ENCODE measurements around the gene CCDC112. TPM values are rescaled to one million over a fixed set of nuclear protein-coding genes. Genes with fewer than 3 reads are reported as not detected.
A peak's percentile ranks its signal among the peaks of the same experiment; 100 is the strongest.

The CCDC112 gene
- total and polyA plus RNA-seq, 2 of the 13 experiments (the other 11 are each of a cell fraction or from before 2014, with no cell fraction given), result 1.1 to 2.8 TPM

DNA sequence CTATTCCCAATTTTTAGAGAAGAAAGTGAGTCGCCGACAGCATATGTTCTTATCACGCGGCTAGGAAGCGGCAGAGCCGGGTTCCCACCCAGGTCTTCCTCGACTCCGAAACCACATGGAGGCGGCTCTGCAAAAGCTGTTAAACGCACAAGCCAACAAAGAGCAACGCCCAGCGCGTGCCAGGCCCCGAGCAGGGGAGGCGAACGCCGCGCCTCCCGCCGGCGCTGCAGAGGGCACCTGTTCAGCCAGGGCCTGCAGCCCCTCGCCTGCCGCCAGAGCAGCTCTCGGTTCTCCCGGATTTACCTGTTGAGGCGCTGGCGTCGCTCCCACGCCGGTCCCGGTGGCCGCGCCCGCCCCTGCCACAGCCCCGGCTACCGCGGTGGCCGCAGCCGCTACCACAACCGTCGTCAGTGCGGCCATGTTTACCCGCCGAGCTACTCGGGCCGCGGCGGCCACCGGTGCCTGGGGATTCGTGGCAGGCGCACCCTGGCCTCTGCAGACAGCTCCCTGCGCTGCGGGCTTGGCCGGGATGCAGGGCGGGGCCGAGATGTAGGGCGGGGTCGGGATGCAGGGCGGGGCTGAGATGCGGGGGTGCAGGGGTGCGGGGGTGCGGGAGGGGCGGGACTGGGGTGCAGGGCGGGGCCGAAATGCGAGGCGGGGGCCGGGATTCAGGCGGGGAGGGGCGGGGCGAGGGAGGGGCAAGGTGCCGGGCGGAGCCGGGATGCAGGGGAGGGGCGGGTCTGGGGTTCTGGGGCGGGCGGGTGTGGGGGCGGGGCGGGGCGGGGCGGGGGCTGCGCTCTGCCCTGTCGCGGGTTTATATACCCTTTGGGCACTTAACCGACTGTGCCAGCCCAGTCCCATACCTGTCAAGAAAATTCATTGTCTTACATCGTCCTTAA is at the start of gene CCDC112 (continued):
- TF ChIP-seq ZNF34 (CRISPR knock-in tag; IDR thresholded peaks at IDR 0.05; ENCODE audit: borderline replicate concordance) (no peak), ZEB1 (IDR thresholded peaks at IDR 0.05; ENCODE audit: insufficient replicate concordance, low read depth) (no peak), ZBTB46 (CRISPR knock-in tag; IDR thresholded peaks at IDR 0.05; ENCODE audit: borderline replicate concordance) (no peak), ZZZ3 (CRISPR knock-in tag; IDR thresholded peaks at IDR 0.05; ENCODE audit: borderline replicate concordance) (no peak), NFRKB (IDR thresholded peaks at IDR 0.05) (no peak), ZNF296 (CRISPR knock-in tag; conservative IDR thresholded peaks at IDR 0.05) (no peak), ZNF468 (CRISPR knock-in tag; IDR thresholded peaks at IDR 0.05) (no peak), ZMAT3 (CRISPR knock-in tag; conservative IDR thresholded peaks at IDR 0.05) (no peak), ZUFSP (CRISPR knock-in tag; IDR thresholded peaks at IDR 0.05; ENCODE audit: borderline replicate concordance) (no peak), KLF15 (CRISPR knock-in tag; IDR thresholded peaks at IDR 0.05; ENCODE audit: borderline replicate concordance) (no peak), SIN3A (IDR thresholded peaks at IDR 0.05; ENCODE audit: borderline replicate concordance, low read depth, low read length) (no peak), NR0B2 (CRISPR knock-in tag; IDR thresholded peaks at IDR 0.05) (no peak), NFE2 (CRISPR knock-in tag; IDR thresholded peaks at IDR 0.05) (no peak), HNF4A (CRISPR knock-in tag; IDR thresholded peaks at IDR 0.05) (no peak), SP140L (CRISPR knock-in tag; IDR thresholded peaks at IDR 0.05; ENCODE audit: borderline replicate concordance) (no peak), KDM4B (CRISPR knock-in tag; IDR thresholded peaks at IDR 0.05) (no peak), PRPF4 (IDR thresholded peaks at IDR 0.05; ENCODE audit: low read depth, low read length, poor library complexity, severe bottlenecking) (no peak), POLR2A (IDR thresholded peaks at IDR 0.05; ENCODE audit: insufficient read depth in 1 of 2, low read depth in 2 of 2, low read length in 2 of 2) (peak; percentile 56; a peak in 3 of 4 replicates), HOXA5 (CRISPR knock-in tag; IDR thresholded peaks at IDR 0.05) (peak; percentile 53; the same call in 1 of the 2 replicates), ZNF121 (CRISPR knock-in tag; IDR thresholded peaks at IDR 0.05) (no peak), ZFP91 (CRISPR knock-in tag; IDR thresholded peaks at IDR 0.05; ENCODE audit: borderline replicate concordance) (peak; percentile 85), ETV6 (CRISPR knock-in tag; conservative IDR thresholded peaks at IDR 0.05) (no peak), SPEN (CRISPR knock-in tag; IDR thresholded peaks at IDR 0.05; ENCODE audit: low read depth) (0 out of 2 replicates have a peak, but pooled peaks have one; percentile 29)
